ENCODE data around the gene CCDC9B. TPM values are rescaled to one million over a fixed set of nuclear protein-coding genes. Genes with fewer than 3 reads are reported as not detected.

CCDC9B gene
- total RNA-seq, 3 donors from 2014 or later: 34.9 to 204 (median 37.2) TPM

DNA sequence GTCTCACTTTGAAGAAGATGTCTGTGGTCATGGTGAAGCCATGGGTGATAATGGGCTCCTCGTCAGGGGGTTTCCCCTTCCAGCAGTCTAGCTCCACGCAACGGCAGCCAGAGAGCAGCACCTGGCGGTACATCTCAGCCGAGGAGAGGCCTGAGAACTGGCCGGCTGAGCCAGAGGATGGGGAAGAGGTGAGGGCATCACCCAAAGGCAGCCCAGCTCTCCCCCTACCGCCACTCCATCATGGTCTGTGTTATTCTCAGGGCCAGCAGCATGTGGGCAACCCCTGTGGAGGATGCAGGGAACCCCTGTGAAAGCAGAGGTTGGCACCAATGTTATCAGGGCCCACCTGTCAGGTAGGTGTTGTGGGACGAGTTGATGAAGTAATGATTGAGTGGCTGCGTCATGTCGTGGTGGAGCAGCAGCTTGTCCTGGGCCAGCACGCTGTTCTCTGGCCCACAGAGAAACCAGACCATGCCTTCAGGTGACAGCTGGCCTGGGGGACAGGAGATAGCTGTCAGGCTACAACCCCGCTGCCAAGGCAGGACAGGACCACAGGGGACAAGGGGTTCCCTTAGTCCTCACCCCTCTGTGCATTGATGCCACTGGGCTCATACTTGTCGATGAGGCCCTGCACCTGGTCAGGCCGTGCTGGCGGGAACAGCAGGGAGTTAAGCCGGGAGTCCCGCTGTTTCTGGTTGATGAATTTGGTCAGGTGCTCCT lies 42.4 kb downstream of the CCDC9B start:
- DNase-seq (peak in 1 of 3 donors; percentile 16), ATAC-seq (no peak)
- no peaks in the 10 kb centered on the region for H3K4me1 ChIP-seq (ENCODE audit: low read depth)
- intact Hi-C loops (cut with DNase I, micrococcal nuclease): no loop called here
- TF ChIP-seq, protein P1, sequence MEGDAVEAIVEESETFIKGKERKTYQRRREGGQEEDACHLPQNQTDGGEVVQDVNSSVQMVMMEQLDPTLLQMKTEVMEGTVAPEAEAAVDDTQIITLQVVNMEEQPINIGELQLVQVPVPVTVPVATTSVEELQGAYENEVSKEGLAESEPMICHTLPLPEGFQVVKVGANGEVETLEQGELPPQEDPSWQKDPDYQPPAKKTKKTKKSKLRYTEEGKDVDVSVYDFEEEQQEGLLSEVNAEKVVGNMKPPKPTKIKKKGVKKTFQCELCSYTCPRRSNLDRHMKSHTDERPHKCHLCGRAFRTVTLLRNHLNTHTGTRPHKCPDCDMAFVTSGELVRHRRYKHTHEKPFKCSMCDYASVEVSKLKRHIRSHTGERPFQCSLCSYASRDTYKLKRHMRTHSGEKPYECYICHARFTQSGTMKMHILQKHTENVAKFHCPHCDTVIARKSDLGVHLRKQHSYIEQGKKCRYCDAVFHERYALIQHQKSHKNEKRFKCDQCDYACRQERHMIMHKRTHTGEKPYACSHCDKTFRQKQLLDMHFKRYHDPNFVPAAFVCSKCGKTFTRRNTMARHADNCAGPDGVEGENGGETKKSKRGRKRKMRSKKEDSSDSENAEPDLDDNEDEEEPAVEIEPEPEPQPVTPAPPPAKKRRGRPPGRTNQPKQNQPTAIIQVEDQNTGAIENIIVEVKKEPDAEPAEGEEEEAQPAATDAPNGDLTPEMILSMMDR (IDR thresholded peaks at IDR 0.05): no peak
- H3K36me3 ChIP-seq (ENCODE audit: low read depth): no peaks in the 10 kb centered on the region
- H3K4me3 ChIP-seq: no peak overlapping the region
- H3K9me3 ChIP-seq: peaks cover 2% of the 10 kb centered on the region

DNA sequence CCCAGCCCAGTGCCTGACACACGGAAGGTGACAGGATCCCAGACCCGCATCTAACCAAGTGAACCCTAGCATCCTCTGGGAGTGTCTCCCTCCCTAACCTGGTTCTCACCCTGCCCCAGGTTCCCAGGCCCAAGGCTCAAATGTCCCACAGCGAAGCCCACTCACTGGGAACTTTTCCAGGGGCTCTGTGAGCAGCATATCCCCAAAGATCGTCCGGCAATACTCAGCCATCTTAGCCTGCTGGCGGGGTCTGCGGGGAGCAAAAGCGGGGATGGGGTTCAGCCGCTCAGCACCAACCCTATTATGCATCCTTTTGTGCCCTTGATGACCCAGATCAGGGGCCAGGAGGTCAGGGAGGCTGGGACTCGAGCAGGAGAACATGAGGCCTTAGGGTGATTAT lies 43.4 kb downstream of the CCDC9B start:
- Histone ChIP-seq H3K36me3 (ENCODE audit: low read depth) (no peaks in the 10 kb centered on the region), H3K9me3 (peaks cover 2% of the 10 kb centered on the region), H3K4me1 (ENCODE audit: low read depth) (no peaks in the 10 kb centered on the region), H3K4me3 (no peak overlapping the region)
- intact Hi-C loops (cut with DNase I, micrococcal nuclease): no loop called here
- TF ChIP-seq, protein P1 (IDR thresholded peaks at IDR 0.05): no peak
- ATAC-seq: no peak
- no peak for DNase-seq

DNA sequence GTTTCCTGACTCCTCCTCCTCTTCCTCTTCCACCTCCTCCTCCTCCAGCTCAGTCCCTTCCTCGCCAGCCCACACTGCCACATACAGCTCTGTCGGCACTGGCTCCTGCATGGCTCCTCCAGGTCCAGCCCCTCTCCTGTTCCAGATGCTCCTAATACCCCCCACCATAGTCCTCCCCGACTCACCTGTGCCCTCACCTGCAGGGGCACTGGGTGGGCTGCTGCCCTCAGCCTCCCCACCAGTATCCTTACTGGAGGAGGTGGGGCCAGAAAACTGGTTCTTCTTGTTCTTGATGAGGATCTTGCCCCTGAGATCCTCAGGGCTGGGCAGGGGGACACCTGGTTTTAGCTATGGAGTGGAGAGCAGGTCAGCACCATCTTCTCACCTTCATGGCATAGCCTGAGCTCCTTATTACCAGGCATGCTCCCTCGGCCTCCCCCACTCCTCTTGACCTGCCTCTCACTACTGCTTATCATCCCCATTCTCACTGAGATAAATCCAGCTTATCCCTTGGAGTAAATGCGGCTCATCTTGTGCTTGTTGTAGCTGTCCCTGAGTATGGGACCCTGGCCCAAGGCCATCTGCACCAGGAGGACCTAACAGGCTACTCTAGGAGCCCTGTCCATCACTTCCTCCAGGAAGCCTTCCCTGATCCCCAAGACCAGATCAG lies 44.0 kb downstream of the CCDC9B start:
- DNase-seq: peak in 1 of 3 donors; percentile 18
- Histone ChIP-seq H3K36me3 (ENCODE audit: low read depth) (no peaks in the 10 kb centered on the region), H3K4me1 (ENCODE audit: low read depth) (no peaks in the 10 kb centered on the region), H3K9me3 (peaks cover 2% of the 10 kb centered on the region), H3K4me3 (no peak overlapping the region)
- no peak for ATAC-seq
- TF ChIP-seq, protein P1 (IDR thresholded peaks at IDR 0.05): no peak
- intact Hi-C loops (cut with DNase I, micrococcal nuclease): no loop called here

DNA sequence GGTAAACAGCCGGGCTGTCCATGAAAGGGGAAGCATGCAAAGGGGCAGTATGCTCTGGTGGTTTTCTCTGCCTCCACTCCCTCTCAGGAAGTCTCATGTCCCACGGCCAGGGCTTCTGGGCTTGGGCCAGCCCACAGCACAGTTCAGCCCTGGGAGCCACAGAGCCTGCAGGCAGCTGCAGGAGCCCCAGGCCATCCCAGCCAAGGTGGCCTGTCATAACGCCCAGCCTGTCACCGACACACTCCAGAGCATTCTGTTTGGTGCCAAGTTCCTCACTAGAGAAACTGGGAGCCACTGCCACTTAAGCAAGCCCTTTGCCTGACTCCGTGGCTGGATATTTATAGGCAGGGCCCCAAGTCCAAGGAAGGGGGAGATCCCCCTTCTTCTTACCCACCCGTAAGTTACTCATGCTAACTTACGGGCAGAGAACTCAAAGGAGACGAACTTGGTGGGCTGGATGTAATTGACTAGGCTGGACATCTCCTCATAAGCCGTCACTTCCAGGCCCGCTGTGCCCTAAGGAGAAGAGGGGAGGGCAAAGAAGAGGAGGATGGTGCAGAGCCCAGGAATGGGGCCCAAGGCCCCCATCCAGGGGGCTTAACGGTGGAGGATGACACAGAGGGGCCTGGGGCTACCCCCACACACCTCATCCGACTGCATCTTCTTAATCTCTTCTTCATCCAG lies 44.7 kb downstream of the CCDC9B start:
- H3K36me3 ChIP-seq (ENCODE audit: low read depth): no peaks in the 10 kb centered on the region
- TF ChIP-seq, protein P1 (IDR thresholded peaks at IDR 0.05): no peak
- H3K4me1 ChIP-seq (ENCODE audit: low read depth): peaks cover under 1% of the 10 kb centered on the region
- peak in 1 of 3 donors; percentile 34 for DNase-seq
- peaks cover 2% of the 10 kb centered on the region for H3K9me3 ChIP-seq
- intact Hi-C loops (cut with DNase I, micrococcal nuclease): no loop called here
- H3K4me3 ChIP-seq: no peak overlapping the region
- no peak for ATAC-seq

DNA sequence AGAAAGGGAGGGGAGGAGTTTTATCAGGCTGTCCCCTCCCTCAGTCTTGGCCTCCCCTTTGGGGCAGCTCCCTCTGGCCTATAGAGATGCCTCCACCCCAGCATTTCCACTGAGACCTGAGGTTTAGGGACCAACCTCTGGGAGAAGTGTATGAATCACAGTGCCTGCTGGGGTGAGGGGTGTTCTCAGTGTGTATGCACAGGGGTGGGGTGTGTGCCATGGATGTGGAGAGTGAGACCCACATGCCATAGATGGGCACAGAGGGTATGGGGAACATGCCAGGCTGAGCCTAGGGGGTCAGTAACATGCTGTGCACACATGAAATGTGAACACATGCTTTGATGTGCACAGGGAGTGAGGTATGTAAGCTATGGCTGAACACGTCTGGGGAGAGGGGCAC lies 45.4 kb downstream of the CCDC9B start:
- TF ChIP-seq, protein P1 (IDR thresholded peaks at IDR 0.05): no peak

More for the DNA sequence above, 45.4 kb downstream of the CCDC9B start:
- no peaks in the 10 kb centered on the region for H3K36me3 ChIP-seq (ENCODE audit: low read depth)
- ATAC-seq (no peak), DNase-seq (no peak)
- peaks cover 6% of the 10 kb centered on the region for H3K4me1 ChIP-seq (ENCODE audit: low read depth)
- peaks cover 2% of the 10 kb centered on the region for H3K9me3 ChIP-seq
- H3K4me3 ChIP-seq: no peak overlapping the region
- intact Hi-C loops (cut with DNase I, micrococcal nuclease): no loop called here

Data from mucosa of descending colon (tissue), 3 donors.